ENCODE measurements around the gene IER5L. TPM values are rescaled to one million over a fixed set of nuclear protein-coding genes. Genes with fewer than 3 reads are reported as not detected.

The IER5L gene
- total and polyA plus RNA-seq, 2 of the 8 experiments (the other 6 are each of a cell fraction or from before 2014, with no cell fraction given) = 0.65 to 1.0 TPM

DNA sequence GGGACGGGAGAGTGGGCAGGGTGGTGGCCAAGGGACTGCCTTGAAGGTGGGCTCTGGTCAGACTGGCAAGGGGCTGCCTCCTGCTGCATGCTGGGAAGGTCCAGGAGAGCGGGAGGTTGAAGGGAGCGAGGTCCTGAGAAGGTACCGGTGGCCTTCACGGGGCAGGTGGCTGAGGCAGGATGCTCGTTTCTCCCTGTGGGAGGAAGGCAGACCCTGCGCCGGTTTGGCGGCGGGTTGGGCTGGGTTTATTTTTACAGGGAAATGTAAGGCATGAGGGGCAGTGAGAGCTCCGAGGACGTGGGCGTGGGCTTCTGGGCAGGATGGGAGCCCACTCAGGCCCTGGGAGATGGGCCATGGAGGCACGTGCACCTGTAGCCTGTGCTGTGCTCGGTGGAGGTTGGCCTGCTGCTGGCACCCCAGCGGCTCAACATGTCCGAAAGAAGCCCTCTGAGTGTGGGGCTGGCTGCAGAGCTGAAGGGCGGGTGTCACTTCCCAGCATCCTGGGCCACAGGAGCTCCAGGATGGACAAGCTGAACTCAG is 27.3 kb downstream of the IER5L start (continued):
- TF ChIP-seq SP2 (IDR thresholded peaks at IDR 0.05; ENCODE audit: low read length) (no peak), CHD1 (IDR thresholded peaks at IDR 0.05; ENCODE audit: low read depth, low read length) (no peak), CBX5 (IDR thresholded peaks at IDR 0.05; ENCODE audit: low read depth, low read length) (no peak)
